HG02973 (cell line): ENCODE data around the gene PTH2R.

ENCODE experiments used
- ATAC-seq: cut with Tn5 transposase; IDR thresholded peaks from one replicate; pipeline ENCODE4 v1.9.1; 2021; ENCODE audit warnings: moderate library complexity; ENCODE audit not compliant: unreplicated experiment

PTH2R gene

GRCh38 chr2:208542465-208543041, 136.0 kb downstream of the PTH2R start:
- no peak for ATAC-seq
